HepG2 (cell line): ENCODE results near the gene RPL23. TPM values are rescaled to one million over a fixed set of nuclear protein-coding genes. Genes with fewer than 3 reads are reported as not detected.

Experiments
- CBX1 ChIP-seq: IDR thresholded peaks from one replicate; pipeline ENCODE4 v1.6.1; 2016; ENCODE audit warnings: antibody characterized with exemption, low read depth
- GABPA ChIP-seq, 2 experiments: IDR thresholded peaks; 2 replicates each; pipeline ENCODE4 v1.6.1; 2011 to 2016; ENCODE audit warnings: low read depth in 2 of 2, low read length in 1 of 2, missing biosample characterization in 1 of 2, missing genetic modification characterization in 1 of 2
- GTF3A ChIP-seq: sonication (generic); formaldehyde crosslinking; conservative IDR thresholded peaks from 2 replicates; pipeline ENCODE4 v1.4.0; 2020; ENCODE audit warnings: mild to moderate bottlenecking, missing genetic modification reagents
- HNF4G ChIP-seq, 2 experiments: sonication (generic) in 1 of 2; formaldehyde crosslinking in 1 of 2; IDR thresholded peaks; 2 replicates each; pipeline versions ENCODE4 v1.4.0 to v1.6.1; 2011 to 2020; ENCODE audit warnings: borderline replicate concordance in 2 of 2, low read depth in 2 of 2, mild to moderate bottlenecking in 2 of 2, low read length in 1 of 2, missing genetic modification reagents in 1 of 2, moderate library complexity in 1 of 2
- PTBP1 ChIP-seq: fragments of 200-400 bp; formaldehyde crosslinking; IDR thresholded peaks from 2 replicates; pipeline ENCODE4 v1.6.1; 2018; ENCODE audit warnings: low read length, low read depth; ENCODE audit not compliant: poor library complexity, severe bottlenecking
- ZFP36 ChIP-seq: fragments of 150-350 bp; IDR thresholded peaks from 2 replicates; pipeline ENCODE4 v1.6.1; 2018; ENCODE audit warnings: borderline replicate concordance, low read length, low read depth; ENCODE audit not compliant: partially characterized antibody
- ZKSCAN1 ChIP-seq: fragments of 150-350 bp; IDR thresholded peaks from 2 replicates; pipeline ENCODE4 v1.6.1; 2014; ENCODE audit warnings: low read length
- ZKSCAN8 ChIP-seq: IDR thresholded peaks from 2 replicates; pipeline ENCODE4 v1.6.1; 2016; ENCODE audit warnings: borderline replicate concordance, missing genetic modification reagents, missing compliant biosample characterization
- ZNF746 ChIP-seq: sonication (generic); formaldehyde crosslinking; IDR thresholded peaks from 2 replicates; pipeline ENCODE4 v1.8.0; 2022; ENCODE audit warnings: mild to moderate bottlenecking, missing genetic modification reagents
- polyA plus RNA-seq, 8 experiments: library from polyadenylated mRNA; depleted of rRNA in 3 of 8; stranded (reverse) in 7 of 8; unstranded in 1 of 8; fragments of >200 nt; fragmentation: Illumina TruSeq in 4 of 8; extraction: Trizol in 4 of 8; gene quantifications; 2 replicates each; pipeline versions ENCODE4 v1.2.1 to v1.2.3, GENCODE V29; 2011 to 2016; ENCODE audit warnings: low read depth in 4 of 8, missing spikeins in 1 of 8, mixed read lengths in 1 of 8; ENCODE audit not compliant: insufficient read depth in 1 of 8
- total RNA-seq, 5 experiments: library from RNA; depleted of rRNA; stranded (reverse); fragments of >200 nt; fragmentation: Illumina TruSeq; extraction: Trizol; gene quantifications; 2 replicates each; pipeline ENCODE4 v1.2.3, GENCODE V29; 2016; ENCODE audit warnings: low read depth in 1 of 5
- TF ChIP-seq, protein P1 (sequence below): sonication (generic); formaldehyde crosslinking; IDR thresholded peaks from 2 replicates; pipeline ENCODE4 v1.4.0; 2020; ENCODE audit warnings: mild to moderate bottlenecking, missing genetic modification reagents
- TF ChIP-seq, protein P2 (sequence below): sonication (generic); formaldehyde crosslinking; IDR thresholded peaks from 2 replicates; pipeline ENCODE4 v1.4.0; 2020; ENCODE audit warnings: missing genetic modification reagents
- TF ChIP-seq, protein P3 (sequence below): sonication (generic); formaldehyde crosslinking; IDR thresholded peaks from 2 replicates; pipeline ENCODE4 v1.8.1; 2023; ENCODE audit warnings: mild to moderate bottlenecking, inconsistent platforms, moderate library complexity, missing genetic modification reagents, borderline replicate concordance
- TF ChIP-seq, protein P4 (sequence below): IDR thresholded peaks from 2 replicates; pipeline ENCODE4 v1.6.1; 2016; ENCODE audit warnings: low read depth, control low read depth
- TF ChIP-seq, protein P5 (sequence below): sonication (generic); formaldehyde crosslinking; IDR thresholded peaks from 2 replicates; pipeline ENCODE4 v1.5.1; 2020; ENCODE audit warnings: missing genetic modification reagents, mild to moderate bottlenecking, borderline replicate concordance
- TF ChIP-seq, protein P6 (sequence below): IDR thresholded peaks from 2 replicates; pipeline ENCODE4 v1.4.0; 2020; ENCODE audit warnings: mild to moderate bottlenecking, missing genetic modification reagents

The RPL23 gene
- total and polyA plus RNA-seq, 2 of the 13 experiments (the other 11 are each of a cell fraction or from before 2014, with no cell fraction given) = 2,790 to 4,860 TPM

DNA sequence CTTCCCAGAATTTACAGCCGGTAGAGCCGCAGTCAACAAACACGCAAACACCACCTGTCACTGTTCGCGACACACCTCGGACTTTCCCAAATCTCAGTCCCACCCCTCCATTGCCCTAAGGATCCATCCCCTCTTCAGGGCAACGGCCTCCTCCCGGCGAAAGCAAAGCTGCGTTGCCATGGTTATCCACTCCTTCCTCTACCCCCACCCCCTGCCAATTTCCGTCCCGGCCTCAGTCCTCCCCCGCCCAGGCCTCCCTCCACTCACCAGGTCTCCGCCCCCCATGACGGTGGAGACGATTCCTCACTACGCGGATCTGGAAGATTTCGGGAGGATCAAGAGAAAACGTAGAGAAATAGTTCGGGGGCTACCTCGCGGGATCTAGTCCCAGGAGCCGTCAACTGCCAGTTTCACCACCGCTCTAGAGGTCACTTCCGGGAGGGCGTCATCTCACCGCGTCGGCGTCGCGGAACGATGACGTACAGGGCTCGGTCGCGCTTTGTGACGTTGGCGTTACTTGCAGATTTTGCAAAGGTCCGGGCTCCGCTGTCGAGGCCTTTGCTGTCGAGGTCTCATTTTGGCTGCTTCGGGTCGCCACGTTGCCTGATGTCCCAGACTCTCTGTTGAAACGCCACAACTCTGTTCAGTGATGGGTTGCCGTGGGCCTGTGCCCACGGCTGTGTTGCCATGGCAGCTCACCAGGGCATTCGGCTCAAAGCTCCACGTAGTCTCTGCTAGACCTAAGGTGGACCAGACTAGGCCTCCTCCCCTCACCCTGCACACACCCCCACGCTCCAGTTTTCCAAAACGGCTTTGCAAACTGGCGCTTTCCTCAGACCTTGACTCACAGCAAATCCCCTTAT, 28.4 kb downstream of the RPL23 start, which contains the start of gene CWC25 (continued):
- TF ChIP-seq ZKSCAN8 (CRISPR knock-in tag) (peak; percentile 93), GABPA (IDR thresholded peaks at IDR 0.05; ENCODE audit: low read depth, low read length) (peak; percentile 87), GABPA (CRISPR knock-in tag; IDR thresholded peaks at IDR 0.05; ENCODE audit: low read depth) (peak; percentile 98), ZKSCAN1 (peak; percentile 95), GTF3A (CRISPR knock-in tag) (0 out of 2 replicates have a peak, but pooled peaks have one; percentile 35), CBX1 (peak; percentile 88), HNF4G (IDR thresholded peaks at IDR 0.05; ENCODE audit: borderline replicate concordance, low read depth, low read length) (peak; percentile 68; the same call in 1 of the 2 replicates), HNF4G (CRISPR knock-in tag; IDR thresholded peaks at IDR 0.05; ENCODE audit: borderline replicate concordance, low read depth) (peak; percentile 69; the same call in 1 of the 2 replicates), PTBP1 (peak; percentile 41), ZNF746 (CRISPR knock-in tag) (peak; percentile 69; the same call in 1 of the 2 replicates), ZFP36 (no peak)
- TF ChIP-seq, protein P1, sequence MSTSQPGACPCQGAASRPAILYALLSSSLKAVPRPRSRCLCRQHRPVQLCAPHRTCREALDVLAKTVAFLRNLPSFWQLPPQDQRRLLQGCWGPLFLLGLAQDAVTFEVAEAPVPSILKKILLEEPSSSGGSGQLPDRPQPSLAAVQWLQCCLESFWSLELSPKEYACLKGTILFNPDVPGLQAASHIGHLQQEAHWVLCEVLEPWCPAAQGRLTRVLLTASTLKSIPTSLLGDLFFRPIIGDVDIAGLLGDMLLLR = peak; percentile 95
- TF ChIP-seq, protein P2, sequence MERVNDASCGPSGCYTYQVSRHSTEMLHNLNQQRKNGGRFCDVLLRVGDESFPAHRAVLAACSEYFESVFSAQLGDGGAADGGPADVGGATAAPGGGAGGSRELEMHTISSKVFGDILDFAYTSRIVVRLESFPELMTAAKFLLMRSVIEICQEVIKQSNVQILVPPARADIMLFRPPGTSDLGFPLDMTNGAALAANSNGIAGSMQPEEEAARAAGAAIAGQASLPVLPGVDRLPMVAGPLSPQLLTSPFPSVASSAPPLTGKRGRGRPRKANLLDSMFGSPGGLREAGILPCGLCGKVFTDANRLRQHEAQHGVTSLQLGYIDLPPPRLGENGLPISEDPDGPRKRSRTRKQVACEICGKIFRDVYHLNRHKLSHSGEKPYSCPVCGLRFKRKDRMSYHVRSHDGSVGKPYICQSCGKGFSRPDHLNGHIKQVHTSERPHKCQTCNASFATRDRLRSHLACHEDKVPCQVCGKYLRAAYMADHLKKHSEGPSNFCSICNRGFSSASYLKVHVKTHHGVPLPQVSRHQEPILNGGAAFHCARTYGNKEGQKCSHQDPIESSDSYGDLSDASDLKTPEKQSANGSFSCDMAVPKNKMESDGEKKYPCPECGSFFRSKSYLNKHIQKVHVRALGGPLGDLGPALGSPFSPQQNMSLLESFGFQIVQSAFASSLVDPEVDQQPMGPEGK (CRISPR knock-in tag) = peak; percentile 73
- TF ChIP-seq, protein P3, sequence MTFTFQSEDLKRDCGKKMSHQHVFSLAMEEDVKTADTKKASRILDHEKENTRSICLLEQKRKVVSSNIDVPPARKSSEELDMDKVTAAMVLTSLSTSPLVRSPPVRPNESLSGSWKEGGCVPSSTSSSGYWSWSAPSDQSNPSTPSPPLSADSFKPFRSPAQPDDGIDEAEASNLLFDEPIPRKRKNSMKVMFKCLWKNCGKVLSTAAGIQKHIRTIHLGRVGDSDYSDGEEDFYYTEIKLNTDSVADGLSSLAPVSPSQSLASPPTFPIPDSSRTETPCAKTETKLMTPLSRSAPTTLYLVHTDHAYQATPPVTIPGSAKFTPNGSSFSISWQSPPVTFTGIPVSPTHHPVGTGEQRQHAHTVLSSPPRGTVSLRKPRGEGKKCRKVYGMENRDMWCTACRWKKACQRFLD (CRISPR knock-in tag) = peak; percentile 31; the same call in 1 of the 2 replicates
- TF ChIP-seq, protein P4, sequence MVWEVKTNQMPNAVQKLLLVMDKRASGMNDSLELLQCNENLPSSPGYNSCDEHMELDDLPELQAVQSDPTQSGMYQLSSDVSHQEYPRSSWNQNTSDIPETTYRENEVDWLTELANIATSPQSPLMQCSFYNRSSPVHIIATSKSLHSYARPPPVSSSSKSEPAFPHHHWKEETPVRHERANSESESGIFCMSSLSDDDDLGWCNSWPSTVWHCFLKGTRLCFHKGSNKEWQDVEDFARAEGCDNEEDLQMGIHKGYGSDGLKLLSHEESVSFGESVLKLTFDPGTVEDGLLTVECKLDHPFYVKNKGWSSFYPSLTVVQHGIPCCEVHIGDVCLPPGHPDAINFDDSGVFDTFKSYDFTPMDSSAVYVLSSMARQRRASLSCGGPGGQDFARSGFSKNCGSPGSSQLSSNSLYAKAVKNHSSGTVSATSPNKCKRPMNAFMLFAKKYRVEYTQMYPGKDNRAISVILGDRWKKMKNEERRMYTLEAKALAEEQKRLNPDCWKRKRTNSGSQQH (CRISPR knock-in tag) = peak; percentile 99
- TF ChIP-seq, protein P5, sequence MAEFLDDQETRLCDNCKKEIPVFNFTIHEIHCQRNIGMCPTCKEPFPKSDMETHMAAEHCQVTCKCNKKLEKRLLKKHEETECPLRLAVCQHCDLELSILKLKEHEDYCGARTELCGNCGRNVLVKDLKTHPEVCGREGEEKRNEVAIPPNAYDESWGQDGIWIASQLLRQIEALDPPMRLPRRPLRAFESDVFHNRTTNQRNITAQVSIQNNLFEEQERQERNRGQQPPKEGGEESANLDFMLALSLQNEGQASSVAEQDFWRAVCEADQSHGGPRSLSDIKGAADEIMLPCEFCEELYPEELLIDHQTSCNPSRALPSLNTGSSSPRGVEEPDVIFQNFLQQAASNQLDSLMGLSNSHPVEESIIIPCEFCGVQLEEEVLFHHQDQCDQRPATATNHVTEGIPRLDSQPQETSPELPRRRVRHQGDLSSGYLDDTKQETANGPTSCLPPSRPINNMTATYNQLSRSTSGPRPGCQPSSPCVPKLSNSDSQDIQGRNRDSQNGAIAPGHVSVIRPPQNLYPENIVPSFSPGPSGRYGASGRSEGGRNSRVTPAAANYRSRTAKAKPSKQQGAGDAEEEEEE = peak; percentile 31; the same call in 1 of the 2 replicates
- TF ChIP-seq, protein P6, sequence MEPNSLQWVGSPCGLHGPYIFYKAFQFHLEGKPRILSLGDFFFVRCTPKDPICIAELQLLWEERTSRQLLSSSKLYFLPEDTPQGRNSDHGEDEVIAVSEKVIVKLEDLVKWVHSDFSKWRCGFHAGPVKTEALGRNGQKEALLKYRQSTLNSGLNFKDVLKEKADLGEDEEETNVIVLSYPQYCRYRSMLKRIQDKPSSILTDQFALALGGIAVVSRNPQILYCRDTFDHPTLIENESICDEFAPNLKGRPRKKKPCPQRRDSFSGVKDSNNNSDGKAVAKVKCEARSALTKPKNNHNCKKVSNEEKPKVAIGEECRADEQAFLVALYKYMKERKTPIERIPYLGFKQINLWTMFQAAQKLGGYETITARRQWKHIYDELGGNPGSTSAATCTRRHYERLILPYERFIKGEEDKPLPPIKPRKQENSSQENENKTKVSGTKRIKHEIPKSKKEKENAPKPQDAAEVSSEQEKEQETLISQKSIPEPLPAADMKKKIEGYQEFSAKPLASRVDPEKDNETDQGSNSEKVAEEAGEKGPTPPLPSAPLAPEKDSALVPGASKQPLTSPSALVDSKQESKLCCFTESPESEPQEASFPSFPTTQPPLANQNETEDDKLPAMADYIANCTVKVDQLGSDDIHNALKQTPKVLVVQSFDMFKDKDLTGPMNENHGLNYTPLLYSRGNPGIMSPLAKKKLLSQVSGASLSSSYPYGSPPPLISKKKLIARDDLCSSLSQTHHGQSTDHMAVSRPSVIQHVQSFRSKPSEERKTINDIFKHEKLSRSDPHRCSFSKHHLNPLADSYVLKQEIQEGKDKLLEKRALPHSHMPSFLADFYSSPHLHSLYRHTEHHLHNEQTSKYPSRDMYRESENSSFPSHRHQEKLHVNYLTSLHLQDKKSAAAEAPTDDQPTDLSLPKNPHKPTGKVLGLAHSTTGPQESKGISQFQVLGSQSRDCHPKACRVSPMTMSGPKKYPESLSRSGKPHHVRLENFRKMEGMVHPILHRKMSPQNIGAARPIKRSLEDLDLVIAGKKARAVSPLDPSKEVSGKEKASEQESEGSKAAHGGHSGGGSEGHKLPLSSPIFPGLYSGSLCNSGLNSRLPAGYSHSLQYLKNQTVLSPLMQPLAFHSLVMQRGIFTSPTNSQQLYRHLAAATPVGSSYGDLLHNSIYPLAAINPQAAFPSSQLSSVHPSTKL (CRISPR knock-in tag) = peak; percentile 68
